Stomach (tissue), 9 donors: ENCODE measurements around the gene AP2A1. TPM values are rescaled to one million over a fixed set of nuclear protein-coding genes. Genes with fewer than 3 reads are reported as not detected.

Source experiments
- DNase-seq, 2 donors: peaks; one replicate each; pipeline versions ENCODE4 v3.0.0 to v3.0.0-alpha.2; 2013 to 2019
- H3K27ac ChIP-seq, 5 donors: fragments of 200-600 bp in 4 of 5; sonication (generic) in 4 of 5; one replicate each; pipeline ENCODE4 v1.5.1; 2013 to 2019; ENCODE audit warnings: mild to moderate bottlenecking in 1 of 5, moderate library complexity in 1 of 5
- H3K27me3 ChIP-seq, 3 donors: fragments of 200-600 bp; sonication (generic); one replicate each; pipeline ENCODE4 v1.5.1; 2017 to 2019; ENCODE audit warnings: mixed run types in 1 of 3
- H3K36me3 ChIP-seq, 4 donors: fragments of 200-600 bp; sonication (generic); 1 replicate in 3 of 4; 2 replicates in 1 of 4; pipeline ENCODE4 v1.5.1; 2016 to 2019
- H3K4me1 ChIP-seq, 4 donors: fragments of 200-600 bp; sonication (generic); one replicate each; pipeline ENCODE4 v1.5.1; 2016 to 2019
- H3K4me3 ChIP-seq, 4 donors: fragments of 200-600 bp; sonication (generic) in 3 of 4; one replicate each; pipeline ENCODE4 v1.5.1; 2016 to 2019; ENCODE audit warnings: mild to moderate bottlenecking in 1 of 4
- H3K9me3 ChIP-seq, 4 donors: fragments of 200-600 bp; sonication (generic); one replicate each; pipeline ENCODE4 v1.5.1; 2016 to 2019
- CTCF ChIP-seq, 7 experiments: fragments of 450-650 bp in 4 of 7; fragments of 200-600 bp in 3 of 7; sonication (generic) in 3 of 7; IDR thresholded peaks; one replicate each; pipeline ENCODE4 v1.5.1; 2016 to 2019; ENCODE audit warnings: antibody characterized with exemption in 7 of 7, control low read depth in 2 of 7, mild to moderate bottlenecking in 1 of 7
- EP300 ChIP-seq: sonication (generic); formaldehyde crosslinking; IDR thresholded peaks from one replicate; pipeline ENCODE4 v1.6.1; 2017; ENCODE audit warnings: antibody characterized with exemption
- POLR2A ChIP-seq, 4 donors: fragments of 450-650 bp; IDR thresholded peaks; one replicate each; pipeline ENCODE4 v1.6.1; 2016; ENCODE audit warnings: antibody characterized with exemption in 4 of 4, control low read depth in 2 of 4, mild to moderate bottlenecking in 1 of 4, moderate library complexity in 1 of 4
- POLR2AphosphoS5 ChIP-seq, 3 donors: sonication (generic); formaldehyde crosslinking; IDR thresholded peaks; one replicate each; pipeline ENCODE4 v1.6.1; 2016; ENCODE audit warnings: antibody characterized with exemption in 3 of 3
- WGBS, 5 donors: extraction: QIAGEN DNeasy Blood & Tissue Kit in 3 of 5; methylation state at CpG; one replicate each; pipeline versions ENCODE4 v1.1.5 to v1.1.7; 2013 to 2018; 5-methylcytosine and 5-hydroxymethylcytosine counted together
- intact Hi-C: fragments of 100-400 bp; cut with DNase I; formaldehyde crosslinking; loops from one replicate; pipeline ENCODE4 v1.15.1; 2023; ENCODE audit warnings: low total_unique reads
- polyA plus RNA-seq, 3 donors: library from polyadenylated mRNA; stranded (reverse); fragments of 200-250 nt; gene quantifications; one replicate each; pipeline ENCODE4 v1.2.3, GENCODE V29; 2013
- total RNA-seq, 5 donors: library from RNA; depleted of rRNA; stranded (reverse); fragments of >200 nt; gene quantifications; one replicate each; pipeline versions ENCODE4 v1.1.0 to v1.2.3, GENCODE V29; 2014 to 2016
- donor health status: healthy with polysubstance abuse.
- donor health status: Bipolar disorder and iron deficiency.
- donor health status: healthy.

Gene AP2A1
- total and polyA plus RNA-seq, 8 donors, result 19.8 to 177 (median 29.2) TPM

GRCh38 chr19:49739933-49740332 is 26.9 kb upstream of the AP2A1 start:
- H3K36me3 ChIP-seq, result no peaks in the 10 kb centered on the region
- intact Hi-C loops, result no loop called here
- 80 to 100% (median 82%) methylated on average over 2 to 10 of the region's 10 CpGs for WGBS, 5 donors
- no peaks in the 10 kb centered on the region for H3K9me3 ChIP-seq
- no peaks in the 10 kb centered on the region for H3K4me1 ChIP-seq
- no peak for DNase-seq
- H3K27ac ChIP-seq, result no peak overlapping the region
- no peaks in the 10 kb centered on the region for H3K27me3 ChIP-seq
- no peak overlapping the region for H3K4me3 ChIP-seq
- TF ChIP-seq CTCF (IDR thresholded peaks at IDR 0.05), result no peak

DNA sequence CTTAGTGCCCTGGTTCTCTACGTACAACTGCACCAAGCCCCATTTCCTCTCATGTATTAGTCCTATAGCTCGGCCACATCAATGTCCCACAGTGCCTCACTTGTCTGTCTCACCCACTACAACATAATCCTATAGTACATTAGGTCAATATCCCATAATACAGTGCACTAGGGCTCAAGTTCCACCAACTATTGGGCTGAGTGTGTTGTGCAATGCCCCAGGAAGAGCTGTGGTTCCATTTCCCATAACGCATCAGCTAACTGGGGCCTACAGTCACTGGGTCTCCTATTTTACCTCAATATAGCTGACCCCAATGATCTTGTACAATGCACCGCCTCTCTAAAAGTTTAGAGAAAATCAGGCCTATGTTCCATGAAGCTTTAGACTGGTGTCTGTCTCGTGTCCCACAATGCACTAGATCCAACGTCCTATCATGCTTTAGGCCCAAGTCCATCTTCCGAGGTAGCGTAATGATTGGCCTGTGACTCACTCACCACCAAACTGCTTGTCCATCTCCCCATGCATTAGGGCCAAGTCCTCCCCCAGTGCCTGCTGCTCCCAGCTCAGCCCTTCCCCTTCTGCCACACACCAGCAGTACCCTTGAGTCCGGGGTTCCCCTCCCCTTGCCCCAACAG is 25.5 kb upstream of the AP2A1 start:
- no peak overlapping the region for H3K4me3 ChIP-seq
- 84 to 92% (median 87%) methylated on average over 9 of the region's 9 CpGs for WGBS, 5 donors
- intact Hi-C loops, result no loop called here

DNA sequence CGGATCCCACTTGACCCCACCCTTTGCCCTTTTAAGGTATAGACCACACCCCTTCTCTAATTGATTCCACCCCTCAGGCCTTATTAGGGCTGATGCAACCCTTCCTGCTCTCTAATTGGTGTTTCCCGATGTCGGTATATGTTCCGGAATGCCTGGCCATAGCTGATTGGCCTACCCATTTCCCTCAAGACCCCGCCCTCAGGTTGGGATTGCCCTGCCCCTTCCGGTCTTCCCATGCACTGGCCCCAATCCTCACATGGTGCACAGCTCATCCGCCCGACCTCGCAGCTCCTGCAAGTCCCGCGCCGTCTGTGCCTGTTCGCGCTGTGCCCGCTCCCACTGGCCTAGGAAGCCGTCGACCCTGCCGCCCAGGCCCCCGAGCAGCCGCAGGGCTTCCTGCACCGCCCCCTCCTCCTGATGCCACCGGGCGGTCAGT is 21.8 kb upstream of the AP2A1 start:
- TF ChIP-seq EP300 (no peak), CTCF (IDR thresholded peaks at IDR 0.05) (no peak)
- H3K27me3 ChIP-seq, result no peaks in the 10 kb centered on the region
- H3K9me3 ChIP-seq, result no peaks in the 10 kb centered on the region
- intact Hi-C loops, result no loop called here
- 92 to 94% (median 94%) methylated on average over 23 of the region's 23 CpGs for WGBS, 5 donors
- no peak overlapping the region for H3K4me3 ChIP-seq
- H3K36me3 ChIP-seq, result no peaks in the 10 kb centered on the region
- no peak for DNase-seq
- no peak overlapping the region for H3K27ac ChIP-seq
- peaks cover 0 to 3% (median 0%) of the 10 kb centered on the region in 4 donors for H3K4me1 ChIP-seq

More for the DNA sequence above, 25.5 kb upstream of the AP2A1 start:
- H3K27me3 ChIP-seq, result no peaks in the 10 kb centered on the region
- H3K36me3 ChIP-seq, result no peaks in the 10 kb centered on the region
- H3K4me1 ChIP-seq, result peaks cover 0 to 3% (median 0%) of the 10 kb centered on the region in 4 donors
- H3K27ac ChIP-seq, result no peak overlapping the region
- TF ChIP-seq POLR2A (IDR thresholded peaks at IDR 0.05) (no peak), CTCF (IDR thresholded peaks at IDR 0.05) (no peak), POLR2AphosphoS5 (IDR thresholded peaks at IDR 0.05) (no peak), EP300 (no peak)
- no peak for DNase-seq
- no peaks in the 10 kb centered on the region for H3K9me3 ChIP-seq

GRCh38 chr19:49746206-49746958 is 20.4 kb upstream of the AP2A1 start:
- DNase-seq, result peak; percentile 29 to 63
- Histone ChIP-seq H3K36me3 (no peaks in the 10 kb centered on the region), H3K27me3 (no peaks in the 10 kb centered on the region), H3K9me3 (no peaks in the 10 kb centered on the region), H3K4me1 (peaks cover 0 to 3% (median 0%) of the 10 kb centered on the region in 4 donors), H3K27ac (no peak overlapping the region), H3K4me3 (no peak overlapping the region)
- no peak for TF ChIP-seq POLR2AphosphoS5 (IDR thresholded peaks at IDR 0.05)
- TF ChIP-seq CTCF (IDR thresholded peaks at IDR 0.05), result no peak
- no peak for TF ChIP-seq EP300
- no peak for TF ChIP-seq POLR2A (IDR thresholded peaks at IDR 0.05)
- WGBS, 5 donors, result 48 to 60% (median 50%) methylated on average over 46 to 52 of the region's 52 CpGs
- intact Hi-C loops, result no loop called here
